Fibroblast of the aortic adventitia (primary cell): ENCODE data around the gene FOXL1. TPM values are rescaled to one million over a fixed set of nuclear protein-coding genes. Genes with fewer than 3 reads are reported as not detected.
A peak's percentile ranks its signal among the peaks of the same experiment; 100 is the strongest.

Source experiments
- DNase-seq: peaks from one replicate; pipeline ENCODE4 v3.0.0-alpha.2; 2010; ENCODE audit warnings: low read depth
- H3K4me3 ChIP-seq: 2 replicates; pipeline ENCODE4 v1.5.1; 2011; ENCODE audit warnings: low read depth, mild to moderate bottlenecking, control low read depth, low read length, moderate library complexity
- total RNA-seq: library from RNA; depleted of rRNA; stranded (reverse); fragments of >200 nt; gene quantifications from 2 replicates; pipeline ENCODE4 v1.2.3, GENCODE V29; 2012; ENCODE audit warnings: low replicate concordance
- TF ChIP-seq, protein P1 (sequence below): IDR thresholded peaks from 2 replicates; pipeline ENCODE4 v1.5.1; 2011; ENCODE audit warnings: mild to moderate bottlenecking, low read length, control low read depth, inconsistent platforms; ENCODE audit not compliant: insufficient read depth

Gene FOXL1
- 0.90 and 5.8 TPM in 2 replicates for total RNA-seq

DNA sequence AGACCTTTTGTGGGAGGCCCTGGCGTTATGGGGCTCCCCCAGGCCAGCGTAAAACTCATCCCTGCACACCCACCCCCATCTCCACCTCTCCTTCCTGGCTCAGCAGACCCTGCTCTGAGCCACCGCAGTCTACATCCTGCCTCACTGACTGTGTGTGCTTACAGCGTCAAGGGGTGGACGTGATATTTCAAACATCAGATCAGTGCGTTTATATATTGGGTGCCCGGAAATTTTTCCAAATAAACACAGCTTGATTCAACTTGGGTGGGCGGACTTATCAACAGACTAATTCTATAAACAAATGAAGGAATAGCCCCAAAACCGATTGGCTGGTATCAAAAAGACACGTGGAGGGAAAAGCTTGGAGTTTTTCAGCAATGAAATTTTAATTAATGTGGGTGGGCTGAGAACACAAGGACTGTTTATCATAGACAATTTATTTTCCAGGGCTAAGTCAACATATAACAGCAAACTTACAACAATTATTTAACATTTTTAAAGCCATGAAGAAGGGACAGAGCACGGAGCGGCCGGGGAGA, at the start of gene FOXL1:
Gene FOXL1, plus strand, starts transcription at position 489 of the 539 bp plus-strand sequence. CDS start 175 bp downstream, outside the sequence.
- H3K4me3 ChIP-seq: peak within 1 kb of the TSS; percentile 25

DNA sequence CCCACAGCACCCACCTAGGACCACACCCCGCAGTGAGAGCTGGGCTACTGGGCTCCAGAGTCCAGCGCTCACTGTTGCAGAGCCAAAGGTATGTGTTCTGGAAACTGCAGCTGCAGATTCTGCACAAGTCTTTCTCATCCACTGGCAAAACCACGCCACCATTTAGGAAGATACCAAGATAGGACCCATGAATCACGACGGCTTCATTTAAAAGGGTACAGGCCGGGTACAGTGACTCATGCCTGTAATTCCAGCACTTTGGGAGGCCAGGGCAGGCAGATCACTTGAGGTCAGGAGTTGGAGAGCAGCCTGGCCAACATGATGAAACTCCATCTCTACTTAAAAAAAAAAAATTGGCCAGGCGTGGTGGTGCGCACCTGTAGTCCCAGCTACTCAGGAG, 49.2 kb upstream of the FOXL1 start:
- DNase-seq: no peak
- H3K4me3 ChIP-seq: no peak overlapping the region
- TF ChIP-seq, protein P1, sequence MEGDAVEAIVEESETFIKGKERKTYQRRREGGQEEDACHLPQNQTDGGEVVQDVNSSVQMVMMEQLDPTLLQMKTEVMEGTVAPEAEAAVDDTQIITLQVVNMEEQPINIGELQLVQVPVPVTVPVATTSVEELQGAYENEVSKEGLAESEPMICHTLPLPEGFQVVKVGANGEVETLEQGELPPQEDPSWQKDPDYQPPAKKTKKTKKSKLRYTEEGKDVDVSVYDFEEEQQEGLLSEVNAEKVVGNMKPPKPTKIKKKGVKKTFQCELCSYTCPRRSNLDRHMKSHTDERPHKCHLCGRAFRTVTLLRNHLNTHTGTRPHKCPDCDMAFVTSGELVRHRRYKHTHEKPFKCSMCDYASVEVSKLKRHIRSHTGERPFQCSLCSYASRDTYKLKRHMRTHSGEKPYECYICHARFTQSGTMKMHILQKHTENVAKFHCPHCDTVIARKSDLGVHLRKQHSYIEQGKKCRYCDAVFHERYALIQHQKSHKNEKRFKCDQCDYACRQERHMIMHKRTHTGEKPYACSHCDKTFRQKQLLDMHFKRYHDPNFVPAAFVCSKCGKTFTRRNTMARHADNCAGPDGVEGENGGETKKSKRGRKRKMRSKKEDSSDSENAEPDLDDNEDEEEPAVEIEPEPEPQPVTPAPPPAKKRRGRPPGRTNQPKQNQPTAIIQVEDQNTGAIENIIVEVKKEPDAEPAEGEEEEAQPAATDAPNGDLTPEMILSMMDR: no peak

More for the DNA sequence above, at the start of gene FOXL1:
- TF ChIP-seq, protein P1: no peak
- DNase-seq: no peak

DNA sequence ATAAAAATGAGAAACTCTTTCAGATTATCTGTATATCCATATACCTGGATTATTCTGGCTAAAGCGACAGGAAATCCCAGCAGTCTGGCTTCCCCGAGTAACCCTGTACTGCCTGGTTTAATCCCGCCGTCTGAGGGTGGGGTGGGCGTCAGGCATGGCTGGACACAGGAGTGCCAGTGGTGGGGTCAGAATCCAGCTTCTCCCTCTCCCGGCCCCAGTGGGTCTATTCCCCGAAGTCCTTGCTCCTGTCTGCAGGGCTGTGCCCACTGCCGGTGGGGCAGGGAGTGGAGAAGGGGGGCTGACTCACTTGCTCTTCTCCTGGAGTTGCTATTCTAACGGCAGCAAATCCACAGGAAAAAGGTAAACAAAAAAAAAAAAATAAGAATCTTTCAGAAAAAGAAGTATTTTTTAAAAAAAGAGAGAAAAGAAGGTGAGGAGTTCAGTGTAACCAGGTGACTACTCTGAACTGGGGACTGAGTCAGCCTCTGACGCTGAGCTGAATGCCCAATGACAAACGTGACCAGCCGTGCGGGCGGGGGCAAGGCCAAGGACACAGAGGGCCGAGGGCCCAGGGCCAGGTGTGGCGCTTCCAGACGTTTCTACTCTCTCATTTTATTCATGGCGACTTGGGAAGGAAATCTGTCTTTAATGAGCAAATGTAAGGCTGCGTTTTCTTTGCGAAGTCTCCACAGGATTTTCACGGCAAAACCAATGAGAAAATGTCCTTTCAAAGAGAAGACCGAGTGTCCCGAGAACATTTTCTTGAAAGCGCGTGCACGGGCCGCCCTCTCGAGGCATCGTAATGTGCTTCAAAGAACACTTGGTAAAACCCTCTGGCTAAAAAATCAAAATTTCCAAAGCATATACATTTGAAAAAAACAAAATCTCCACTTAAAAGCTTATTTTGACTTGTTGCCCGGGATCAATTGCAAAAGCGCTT, 47.8 kb upstream of the FOXL1 start:
- no peak overlapping the region for H3K4me3 ChIP-seq
- no peak for DNase-seq
- TF ChIP-seq, protein P1: no peak

GRCh38 chr16:86531191-86531545, 47.2 kb upstream of the FOXL1 start:
- TF ChIP-seq, protein P1: no peak
- peak; percentile 56 for DNase-seq
- H3K4me3 ChIP-seq: no peak overlapping the region

DNA sequence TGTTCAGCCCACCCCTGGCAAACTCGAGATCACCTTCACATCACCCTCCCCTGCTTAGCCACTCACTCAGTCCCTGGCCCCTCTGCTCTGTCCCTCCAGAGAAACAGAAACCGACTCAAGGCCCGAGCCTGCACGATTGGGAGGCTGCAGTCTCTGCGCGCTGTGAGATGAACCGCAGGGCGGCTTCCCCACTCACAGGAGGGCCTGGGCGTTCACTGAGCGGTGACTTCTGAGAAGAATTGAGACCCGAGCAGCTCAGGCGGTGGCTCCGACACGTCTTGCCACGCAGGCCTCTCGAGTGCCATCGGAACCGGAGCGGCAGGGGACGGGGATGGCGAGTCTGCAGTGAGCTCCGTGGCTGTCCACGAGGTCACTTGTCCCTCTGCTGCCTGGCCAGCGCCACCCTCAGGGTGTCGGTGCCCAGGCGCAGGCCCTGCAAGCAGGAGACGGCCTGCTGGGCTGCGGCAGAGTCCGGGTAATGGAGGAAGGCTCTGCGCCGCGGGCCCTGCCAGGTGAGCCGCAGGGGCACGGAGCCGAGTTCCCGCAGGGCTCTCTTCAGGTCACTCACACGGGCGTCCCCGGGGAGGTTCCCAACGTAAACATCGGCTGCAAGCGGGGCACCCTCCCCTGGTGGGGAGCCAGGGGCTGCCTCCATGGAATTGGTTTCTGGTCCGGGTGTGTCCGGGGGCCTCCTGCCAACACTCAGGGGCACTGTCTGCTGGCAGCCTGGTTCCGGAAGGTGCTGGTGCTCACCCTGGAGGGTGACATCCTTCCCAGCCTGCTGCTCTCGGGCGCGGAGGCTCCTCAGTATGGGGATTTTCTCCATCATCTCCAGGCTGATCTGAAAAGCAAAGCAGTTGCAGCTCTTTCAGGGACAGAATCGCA, 46.5 kb upstream of the FOXL1 start:
- no peak overlapping the region for H3K4me3 ChIP-seq
- TF ChIP-seq, protein P1: no peak
- no peak for DNase-seq

- H3K4me3 ChIP-seq: no peak overlapping the region
- DNase-seq: no peak
- TF ChIP-seq, protein P1: no peak
Observed at GRCh38 chr16:86532526-86532815, 45.9 kb upstream of the FOXL1 start.
